HEK293 (cell line): Measurements from ENCODE around the gene FAM83E.

Experiments used
- HOXA7 ChIP-seq: sonication (generic); formaldehyde crosslinking; IDR thresholded peaks from 2 replicates; pipeline ENCODE4 v1.8.1; 2022; ENCODE audit warnings: missing genetic modification reagents, borderline replicate concordance
- TCF7L2 ChIP-seq: IDR thresholded peaks from 2 replicates; pipeline ENCODE4 v1.6.1; 2011; ENCODE audit warnings: low read depth, mild to moderate bottlenecking, inconsistent platforms, low read length, moderate library complexity, borderline replicate concordance
- ZBTB20 ChIP-seq: fragments of 450-650 bp; formaldehyde crosslinking; IDR thresholded peaks from 2 replicates; pipeline ENCODE4 v1.5.1; 2016; ENCODE audit warnings: missing biosample characterization, missing genetic modification characterization
- ZBTB7A ChIP-seq: fragments of 450-650 bp; formaldehyde crosslinking; IDR thresholded peaks from 2 replicates; pipeline ENCODE4 v1.5.1; 2016; ENCODE audit warnings: low read depth, missing biosample characterization, missing genetic modification characterization
- ZNF274 ChIP-seq, 2 experiments: fragments of 200-500 bp in 1 of 2; fragments of 450-650 bp in 1 of 2; sonication (Bioruptor generic) in 1 of 2; formaldehyde crosslinking in 1 of 2; IDR thresholded peaks; 2 replicates each; pipeline versions ENCODE4 v1.5.1 to v1.6.1; 2014 to 2016; ENCODE audit warnings: borderline replicate concordance in 1 of 2, inconsistent platforms in 1 of 2, low read length in 1 of 2, missing biosample characterization in 1 of 2, missing genetic modification characterization in 1 of 2
- ZNF514 ChIP-seq: fragments of 450-650 bp; formaldehyde crosslinking; IDR thresholded peaks from 2 replicates; pipeline ENCODE4 v1.5.1; 2016; ENCODE audit warnings: missing biosample characterization, missing genetic modification characterization
- ZNF600 ChIP-seq: fragments of 450-650 bp; formaldehyde crosslinking; IDR thresholded peaks from 2 replicates; pipeline ENCODE4 v1.5.1; 2016; ENCODE audit warnings: missing biosample characterization, missing genetic modification characterization
- ZNF658 ChIP-seq: fragments of 450-650 bp; formaldehyde crosslinking; IDR thresholded peaks from 2 replicates; pipeline ENCODE4; 2016; ENCODE audit warnings: missing biosample characterization, missing genetic modification characterization
- ZNF660 ChIP-seq: fragments of 450-650 bp; IDR thresholded peaks from 2 replicates; pipeline ENCODE4 v1.5.1; 2018; ENCODE audit warnings: missing biosample characterization, mild to moderate bottlenecking, missing genetic modification characterization
- ZNF791 ChIP-seq: fragments of 450-650 bp; formaldehyde crosslinking; IDR thresholded peaks from 2 replicates; pipeline ENCODE4 v1.5.1; 2016; ENCODE audit warnings: missing biosample characterization, missing genetic modification characterization
- ZSCAN30 ChIP-seq: fragments of 450-650 bp; IDR thresholded peaks from 2 replicates; pipeline ENCODE4 v1.5.1; 2018; ENCODE audit warnings: missing biosample characterization, mild to moderate bottlenecking, missing genetic modification characterization, moderate library complexity
- TF ChIP-seq, protein P1 (sequence below): fragments of 450-650 bp; formaldehyde crosslinking; IDR thresholded peaks from 2 replicates; pipeline ENCODE4 v1.5.1; 2016; ENCODE audit warnings: missing biosample characterization, missing genetic modification characterization
- TF ChIP-seq, protein P2 (sequence below): fragments of 450-650 bp; formaldehyde crosslinking; IDR thresholded peaks from 2 replicates; pipeline ENCODE4 v1.5.1; 2016; ENCODE audit warnings: missing biosample characterization, missing genetic modification characterization
- TF ChIP-seq, protein P3 (sequence below): fragments of 450-650 bp; formaldehyde crosslinking; IDR thresholded peaks from 2 replicates; pipeline ENCODE4 v1.5.1; 2016; ENCODE audit warnings: missing biosample characterization, missing genetic modification characterization

DNA sequence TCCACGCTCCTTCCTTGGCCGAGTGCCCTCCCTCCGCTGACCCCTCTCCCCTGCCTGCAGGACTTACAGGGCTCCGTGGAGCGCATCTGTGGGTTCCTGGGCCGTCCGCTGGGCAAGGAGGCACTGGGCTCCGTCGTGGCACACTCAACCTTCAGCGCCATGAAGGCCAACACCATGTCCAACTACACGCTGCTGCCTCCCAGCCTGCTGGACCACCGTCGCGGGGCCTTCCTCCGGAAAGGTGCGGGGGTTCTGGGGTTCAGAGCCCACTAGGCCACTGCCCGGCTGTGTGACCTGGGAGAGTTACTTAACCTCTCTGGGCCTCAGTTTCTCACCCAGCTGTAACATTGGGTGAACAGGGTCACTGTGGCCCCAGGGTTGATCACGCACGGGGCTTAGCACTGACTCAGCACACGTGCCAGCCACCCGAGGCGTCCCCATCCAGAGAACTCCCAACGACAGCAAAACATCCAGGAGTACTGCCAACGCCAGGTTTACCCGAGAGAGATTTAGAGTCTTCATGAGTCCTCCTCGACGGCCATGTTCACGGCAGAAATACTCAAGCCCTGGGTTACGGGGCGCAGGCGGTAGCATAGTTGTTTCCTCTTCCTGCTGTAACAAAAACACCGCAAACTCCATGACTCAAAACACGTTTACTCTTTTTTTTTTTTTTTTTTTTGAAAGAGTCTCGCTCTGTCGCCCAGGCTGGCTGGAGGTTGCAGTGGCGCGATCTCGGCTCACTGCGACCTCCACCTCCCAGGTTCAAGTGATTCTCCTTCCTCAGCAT lies 18.0 kb downstream of the FAM83E start:
- TF ChIP-seq, protein P1, sequence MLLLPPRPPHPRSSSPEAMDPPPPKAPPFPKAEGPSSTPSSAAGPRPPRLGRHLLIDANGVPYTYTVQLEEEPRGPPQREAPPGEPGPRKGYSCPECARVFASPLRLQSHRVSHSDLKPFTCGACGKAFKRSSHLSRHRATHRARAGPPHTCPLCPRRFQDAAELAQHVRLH (tag by site-specific recombination), result no peak
- TF ChIP-seq, protein P2, sequence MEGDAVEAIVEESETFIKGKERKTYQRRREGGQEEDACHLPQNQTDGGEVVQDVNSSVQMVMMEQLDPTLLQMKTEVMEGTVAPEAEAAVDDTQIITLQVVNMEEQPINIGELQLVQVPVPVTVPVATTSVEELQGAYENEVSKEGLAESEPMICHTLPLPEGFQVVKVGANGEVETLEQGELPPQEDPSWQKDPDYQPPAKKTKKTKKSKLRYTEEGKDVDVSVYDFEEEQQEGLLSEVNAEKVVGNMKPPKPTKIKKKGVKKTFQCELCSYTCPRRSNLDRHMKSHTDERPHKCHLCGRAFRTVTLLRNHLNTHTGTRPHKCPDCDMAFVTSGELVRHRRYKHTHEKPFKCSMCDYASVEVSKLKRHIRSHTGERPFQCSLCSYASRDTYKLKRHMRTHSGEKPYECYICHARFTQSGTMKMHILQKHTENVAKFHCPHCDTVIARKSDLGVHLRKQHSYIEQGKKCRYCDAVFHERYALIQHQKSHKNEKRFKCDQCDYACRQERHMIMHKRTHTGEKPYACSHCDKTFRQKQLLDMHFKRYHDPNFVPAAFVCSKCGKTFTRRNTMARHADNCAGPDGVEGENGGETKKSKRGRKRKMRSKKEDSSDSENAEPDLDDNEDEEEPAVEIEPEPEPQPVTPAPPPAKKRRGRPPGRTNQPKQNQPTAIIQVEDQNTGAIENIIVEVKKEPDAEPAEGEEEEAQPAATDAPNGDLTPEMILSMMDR, result no peak
- no peak for TF ChIP-seq ZNF600 (tag by site-specific recombination)
- TF ChIP-seq ZBTB7A (tag by site-specific recombination), result no peak
- no peak for TF ChIP-seq ZNF514 (tag by site-specific recombination)
- TF ChIP-seq HOXA7, result no peak
- no peak for TF ChIP-seq ZNF274 (IDR thresholded peaks at IDR 0.05; ENCODE audit: low read length)
- no peak for TF ChIP-seq ZNF274 (tag by site-specific recombination; IDR thresholded peaks at IDR 0.05; ENCODE audit: borderline replicate concordance)
- TF ChIP-seq TCF7L2, result no peak
- TF ChIP-seq ZBTB20 (tag by site-specific recombination), result no peak
- no peak for TF ChIP-seq ZNF660 (tag by site-specific recombination)
- TF ChIP-seq, protein P3, sequence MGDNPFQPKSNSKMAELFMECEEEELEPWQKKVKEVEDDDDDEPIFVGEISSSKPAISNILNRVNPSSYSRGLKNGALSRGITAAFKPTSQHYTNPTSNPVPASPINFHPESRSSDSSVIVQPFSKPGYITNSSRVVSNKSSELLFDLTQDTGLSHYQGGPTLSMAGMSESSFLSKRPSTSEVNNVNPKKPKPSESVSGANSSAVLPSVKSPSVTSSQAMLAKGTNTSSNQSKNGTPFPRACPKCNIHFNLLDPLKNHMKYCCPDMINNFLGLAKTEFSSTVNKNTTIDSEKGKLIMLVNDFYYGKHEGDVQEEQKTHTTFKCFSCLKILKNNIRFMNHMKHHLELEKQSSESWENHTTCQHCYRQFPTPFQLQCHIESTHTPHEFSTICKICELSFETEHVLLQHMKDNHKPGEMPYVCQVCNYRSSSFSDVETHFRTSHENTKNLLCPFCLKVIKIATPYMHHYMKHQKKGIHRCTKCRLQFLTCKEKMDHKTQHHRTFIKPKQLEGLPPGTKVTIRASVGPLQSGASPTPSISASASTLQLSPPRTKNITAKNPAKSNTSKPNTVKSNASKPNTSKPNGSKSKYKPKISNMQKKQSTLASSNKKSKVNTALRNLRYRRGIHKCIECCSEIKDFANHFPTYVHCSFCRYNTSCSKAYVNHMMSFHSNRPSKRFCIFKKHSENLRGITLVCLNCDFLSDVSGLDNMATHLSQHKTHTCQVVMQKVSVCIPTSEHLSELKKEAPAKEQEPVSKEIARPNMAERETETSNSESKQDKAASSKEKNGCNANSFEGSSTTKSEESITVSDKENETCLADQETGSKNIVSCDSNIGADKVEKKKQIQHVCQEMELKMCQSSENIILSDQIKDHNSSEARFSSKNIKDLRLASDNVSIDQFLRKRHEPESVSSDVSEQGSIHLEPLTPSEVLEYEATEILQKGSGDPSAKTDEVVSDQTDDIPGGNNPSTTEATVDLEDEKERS (tag by site-specific recombination), result no peak
- no peak for TF ChIP-seq ZNF791 (tag by site-specific recombination)
- no peak for TF ChIP-seq ZSCAN30
- TF ChIP-seq ZNF658 (tag by site-specific recombination), result no peak
